ENCODE results near the gene NHERF2. TPM values are rescaled to one million over a fixed set of nuclear protein-coding genes. Genes with fewer than 3 reads are reported as not detected.

NHERF2 gene
- total RNA-seq (ENCODE audit: low replicate concordance) = 8.2 and 48.6 TPM in 2 replicates

DNA sequence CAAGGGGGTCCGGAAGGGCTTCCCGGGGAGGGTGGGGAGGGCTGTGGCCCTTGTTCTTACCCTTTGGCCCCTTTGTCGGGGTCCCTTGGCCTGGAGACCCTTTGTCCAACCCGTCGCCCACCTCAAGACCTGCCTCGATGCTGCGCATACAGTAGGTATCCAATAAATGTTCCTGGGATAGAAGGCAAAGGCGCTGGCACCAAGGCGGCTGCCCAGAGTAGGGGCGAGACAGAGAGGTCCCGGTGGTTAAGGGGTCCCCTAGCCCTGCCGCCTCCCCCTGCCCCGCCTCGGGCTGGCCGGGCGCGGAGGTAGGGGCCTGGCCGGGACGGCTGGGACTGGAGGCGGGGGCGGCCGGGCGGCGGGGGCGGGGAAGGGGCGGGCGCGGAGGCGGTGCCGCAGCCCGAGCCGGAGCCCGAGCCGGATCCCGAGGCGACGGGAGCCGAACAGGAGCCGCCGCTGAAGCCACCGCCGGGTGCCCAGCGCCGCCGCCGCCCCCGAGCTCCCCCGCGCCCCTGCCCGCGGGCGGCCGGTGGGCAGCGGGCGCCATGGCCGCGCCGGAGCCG, at the start of gene NHERF2:
NHERF2 (plus strand) TSS at position 442 of the 563 bp plus-strand sequence; CDS start at position 546, 104 bp downstream.

DNA sequence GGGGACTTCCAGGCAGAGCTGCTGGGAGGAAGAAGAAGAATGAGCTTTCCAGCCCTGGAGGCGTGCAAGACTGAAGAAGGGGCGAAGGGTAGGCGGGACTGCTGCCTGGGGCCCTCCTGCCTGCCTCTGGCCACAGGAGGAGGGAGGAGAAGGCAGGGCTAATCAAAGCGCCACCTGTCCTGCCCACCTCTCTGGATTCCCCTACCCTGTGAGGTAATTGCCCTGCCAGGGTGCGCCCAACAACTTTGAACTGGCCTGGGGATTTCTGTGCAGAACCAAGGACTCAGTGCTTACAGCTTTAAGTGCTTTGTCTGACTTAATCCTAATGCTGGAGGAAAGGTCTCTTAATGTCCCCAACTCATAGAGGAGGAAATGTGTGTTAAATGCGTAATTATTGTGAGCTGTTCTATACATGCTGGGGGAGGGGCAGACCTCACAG, 45.3 kb upstream of the NHERF2 start, which contains the start of gene NOXO1:
NOXO1 (minus strand) TSS at position 72 of the 439 bp plus-strand sequence. CDS start 290 bp downstream, outside the sequence.

DNA sequence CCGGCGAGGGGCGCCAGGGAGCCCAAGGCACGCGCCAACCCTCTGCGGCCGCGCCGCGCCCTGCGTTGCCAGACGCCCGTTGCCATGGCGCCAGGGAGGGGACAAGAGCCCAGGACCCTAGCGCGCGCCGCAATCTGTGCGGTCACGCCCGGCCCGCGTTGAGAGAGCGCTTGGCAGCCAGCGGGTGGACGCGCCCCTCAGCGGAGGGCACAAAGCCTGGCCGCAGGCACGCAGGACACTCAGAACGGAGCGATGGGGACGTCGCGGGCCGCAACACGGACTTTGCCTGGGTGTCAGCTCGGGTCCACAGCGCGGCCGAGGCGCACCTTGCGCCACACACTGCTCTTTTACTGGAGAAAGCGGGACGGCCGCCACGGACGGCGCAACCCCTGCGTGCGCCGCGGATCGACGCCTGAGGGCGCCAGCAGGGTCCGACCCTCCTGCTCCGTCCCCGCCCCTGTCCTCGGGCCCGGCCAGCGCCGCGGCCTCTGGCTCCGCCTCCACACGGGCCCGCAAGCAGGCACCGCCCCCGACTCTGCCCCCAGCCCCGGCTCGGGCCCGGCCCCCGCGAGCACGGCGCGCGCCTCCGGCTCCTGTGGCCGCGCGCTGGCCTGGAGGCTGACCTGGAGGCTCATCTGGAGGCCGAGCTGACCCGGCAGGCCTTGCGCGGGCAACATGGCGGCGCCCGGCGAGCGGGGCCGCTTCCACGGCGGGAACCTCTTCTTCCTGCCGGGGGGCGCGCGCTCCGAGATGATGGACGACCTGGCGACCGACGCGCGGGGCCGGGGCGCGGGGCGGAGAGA, 43.0 kb upstream of the NHERF2 start, which contains the start of gene GFER:
GFER (plus strand) TSS at position 650 of the 803 bp plus-strand sequence; CDS start at position 676, 26 bp downstream.

DNA sequence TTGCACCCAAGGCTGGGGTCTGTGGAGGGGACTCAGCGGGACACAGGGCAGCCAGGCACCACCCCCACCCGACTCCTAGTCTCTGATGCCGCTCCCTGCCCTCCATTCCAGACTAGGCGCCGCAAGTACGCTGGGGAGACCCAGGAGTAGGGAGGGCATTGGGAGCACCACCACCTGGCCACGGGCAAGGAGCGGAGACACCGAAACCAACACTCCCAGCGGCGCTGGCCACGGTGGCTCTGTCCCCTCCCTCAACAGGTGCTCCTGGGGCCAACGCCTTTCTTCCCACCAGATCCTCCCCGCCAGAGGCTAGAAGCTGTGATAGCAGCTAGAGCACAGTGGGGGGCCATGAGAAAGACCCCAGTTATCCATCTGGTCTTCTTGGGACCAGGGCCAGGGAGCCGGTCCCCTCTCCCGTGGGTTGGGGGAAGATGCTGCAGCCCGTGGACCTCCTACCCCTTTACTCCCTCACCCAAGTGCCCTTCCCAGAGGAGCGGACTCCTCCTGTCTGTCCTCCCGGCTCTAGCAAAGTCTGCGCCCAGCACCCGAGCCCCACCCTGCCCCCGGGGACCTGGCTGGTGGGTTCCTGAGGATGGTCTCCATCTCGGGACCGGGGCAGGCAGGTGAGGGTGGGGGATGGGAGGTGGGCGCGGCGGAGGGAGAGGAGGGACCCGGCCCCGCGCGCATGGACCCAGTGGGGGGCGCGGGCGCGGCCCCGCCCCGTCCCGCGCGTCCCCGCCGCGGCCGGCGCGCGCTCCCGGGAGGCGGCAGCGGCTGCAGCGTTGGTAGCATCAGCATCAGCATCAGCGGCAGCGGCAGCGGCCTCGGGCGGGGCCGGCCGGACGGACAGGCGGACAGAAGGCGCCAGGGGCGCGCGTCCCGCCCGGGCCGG, 37.2 kb upstream of the NHERF2 start, which contains the start of gene SYNGR3:
SYNGR3 (plus strand) TSS at position 762 of the 892 bp plus-strand sequence. CDS start 133 bp downstream, outside the sequence.

DNA sequence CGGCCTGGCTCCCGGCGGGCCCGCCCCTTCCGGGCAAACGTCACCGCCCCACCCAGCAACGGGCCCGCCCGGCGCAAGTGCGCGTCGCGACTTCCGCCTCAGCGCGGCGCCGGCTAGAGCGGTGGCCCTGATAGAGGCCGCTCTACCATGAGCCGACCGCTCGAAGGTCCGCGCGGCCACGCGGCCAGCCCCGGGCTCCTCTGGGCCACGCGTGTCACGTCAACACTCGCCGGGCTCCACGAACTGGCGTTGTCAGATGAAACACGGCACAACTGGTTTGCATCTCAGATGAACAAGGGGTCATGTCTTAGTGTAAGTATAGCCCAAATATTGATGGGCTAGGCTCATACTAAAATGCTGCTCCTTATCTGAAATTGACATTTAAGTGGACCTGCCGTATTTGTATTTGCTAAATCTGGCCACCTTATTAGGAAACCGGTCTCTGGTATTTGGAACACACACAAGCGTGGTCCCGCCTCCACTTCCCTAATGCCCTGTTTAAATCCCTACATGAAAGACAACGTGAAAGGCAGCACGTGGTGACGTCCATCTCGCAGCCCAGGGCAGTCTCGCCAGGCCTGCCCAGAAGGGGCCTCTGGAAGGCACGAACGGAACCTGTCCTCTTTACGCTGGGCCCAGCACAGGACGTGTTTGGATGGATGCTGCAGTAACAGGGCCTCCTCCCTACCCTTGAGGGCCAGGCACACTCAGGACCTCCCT, 16.8 kb upstream of the NHERF2 start, which contains the start of gene ZNF598:
ZNF598 (minus strand) TSS at position 31 of the 720 bp plus-strand sequence.

DNA sequence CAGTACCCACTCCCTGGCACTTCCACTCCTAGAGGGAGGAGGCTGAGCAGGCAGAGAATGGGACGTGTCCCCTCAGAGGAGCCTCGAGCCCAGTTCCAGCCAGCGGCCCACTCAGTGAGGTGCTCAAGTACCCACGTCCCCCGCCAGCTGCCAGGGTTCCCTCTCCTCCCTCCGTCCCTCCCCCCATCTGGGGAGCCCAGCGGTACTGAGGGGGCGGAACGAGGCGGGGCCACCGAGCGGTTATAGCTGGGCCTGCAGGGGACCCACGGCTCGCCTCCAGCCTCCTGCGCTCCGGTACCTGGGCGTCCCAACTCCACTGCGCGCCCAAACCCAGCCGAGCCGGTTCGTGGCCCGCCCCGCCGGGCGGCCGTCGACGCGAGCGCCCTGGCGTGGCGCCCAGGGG, 7.2 kb upstream of the NHERF2 start, which contains the start of gene NPW:
NPW (plus strand) TSS at position 268 of the 403 bp plus-strand sequence.

DNA sequence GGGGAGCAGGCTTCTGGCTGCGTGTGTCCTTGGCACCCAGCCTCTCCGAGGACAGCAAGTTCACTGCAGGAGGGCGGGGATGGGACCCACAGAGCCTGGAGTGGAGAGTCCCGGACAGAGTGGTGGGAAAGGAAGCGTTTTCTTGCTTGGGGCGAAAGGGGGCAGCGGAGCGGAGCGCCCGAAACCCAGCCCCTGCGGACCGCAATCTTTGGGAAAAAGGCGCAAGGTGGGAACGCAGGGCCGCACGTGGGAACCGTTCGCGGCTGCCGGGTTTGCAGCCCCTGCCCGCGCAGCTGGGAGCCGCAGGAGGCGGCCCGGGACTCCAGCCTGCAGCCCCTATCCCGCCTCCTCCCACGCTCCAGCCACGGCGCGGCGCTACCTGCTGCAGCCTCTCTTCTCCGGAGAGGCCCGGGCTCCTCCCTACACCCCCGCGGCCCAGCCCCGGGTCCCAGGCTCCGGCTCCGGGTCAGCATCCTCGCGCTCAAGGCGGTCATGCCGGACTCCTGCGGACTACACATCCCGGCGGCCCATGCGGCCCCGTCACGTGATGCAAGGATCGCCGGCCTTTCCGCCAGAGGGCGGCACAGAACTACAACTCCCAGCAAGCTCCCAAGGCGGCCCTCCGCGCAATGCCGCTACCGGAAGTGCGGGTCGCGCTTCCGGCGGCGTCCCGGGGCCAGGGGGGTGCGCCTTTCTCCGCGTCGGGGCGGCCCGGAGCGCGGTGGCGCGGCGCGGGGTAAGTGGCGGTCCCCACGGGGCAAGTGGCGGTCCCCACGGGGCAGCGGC, 20.8 kb downstream of the NHERF2 start, which contains the start of the genes NTHL1 and TSC2:
NTHL1 (minus strand) TSS at position 505 of the 786 bp plus-strand sequence; CDS start at position 494, 11 bp downstream.
TSC2 (plus strand) TSS at position 656 of the 786 bp plus-strand sequence. CDS start 631 bp downstream, outside the sequence.

Other genes with a start within 250 kb of the NHERF2 start
- 30.8 and 55.7 TPM in 2 replicates for gene SPSB3, start 244.3 kb upstream of the NHERF2 start, total RNA-seq (ENCODE audit: low replicate concordance)
- gene NUBP2, start 243.9 kb upstream of the NHERF2 start, total RNA-seq (ENCODE audit: low replicate concordance) = 30.3 and 65.2 TPM in 2 replicates
- under 0.01 TPM in 2 replicates for gene IGFALS, start 233.2 kb upstream of the NHERF2 start, total RNA-seq (ENCODE audit: low replicate concordance)
- 51.5 and 65.6 TPM in 2 replicates for gene HAGH, start 200.1 kb upstream of the NHERF2 start, total RNA-seq (ENCODE audit: low replicate concordance)
- 71.6 and 134 TPM in 2 replicates for gene FAHD1, start 199.7 kb upstream of the NHERF2 start, total RNA-seq (ENCODE audit: low replicate concordance)
- 0.23 TPM in 1 of 2 replicates, not detected in the other for gene MEIOB, start 154.7 kb upstream of the NHERF2 start, total RNA-seq (ENCODE audit: low replicate concordance)
- not detected in 2 replicates for gene HS3ST6, start 108.5 kb upstream of the NHERF2 start, total RNA-seq (ENCODE audit: low replicate concordance)
- 4.8 and 8.5 TPM in 2 replicates for gene MSRB1, start 83.7 kb upstream of the NHERF2 start, total RNA-seq (ENCODE audit: low replicate concordance)
- 0.12 TPM in 1 of 2 replicates, not detected in the other for gene RPL3L, start 72.2 kb upstream of the NHERF2 start, total RNA-seq (ENCODE audit: low replicate concordance)
- 221 and 281 TPM in 2 replicates for gene NDUFB10, start 67.4 kb upstream of the NHERF2 start, total RNA-seq (ENCODE audit: low replicate concordance)
- 3,947 and 4,144 TPM in 2 replicates for gene RPS2, start 62.1 kb upstream of the NHERF2 start, total RNA-seq (ENCODE audit: low replicate concordance)
- gene RNF151, start 60.0 kb upstream of the NHERF2 start, total RNA-seq (ENCODE audit: low replicate concordance) = not detected in 2 replicates
- gene TBL3, start 54.8 kb upstream of the NHERF2 start, total RNA-seq (ENCODE audit: low replicate concordance) = 36.2 and 36.5 TPM in 2 replicates
- not detected in 2 replicates for gene NOXO1, start 45.4 kb upstream of the NHERF2 start, total RNA-seq (ENCODE audit: low replicate concordance)
- 6.4 and 11.7 TPM in 2 replicates for gene GFER, start 42.7 kb upstream of the NHERF2 start, total RNA-seq (ENCODE audit: low replicate concordance)
- gene SYNGR3, start 36.9 kb upstream of the NHERF2 start, total RNA-seq (ENCODE audit: low replicate concordance) = 0.94 and 4.9 TPM in 2 replicates
- 9.9 and 12.0 TPM in 2 replicates for gene ZNF598, start 17.1 kb upstream of the NHERF2 start, total RNA-seq (ENCODE audit: low replicate concordance)
- 0.23 and 0.60 TPM in 2 replicates for gene NPW, start 7.1 kb upstream of the NHERF2 start, total RNA-seq (ENCODE audit: low replicate concordance)
- 33.1 and 36.3 TPM in 2 replicates for gene NTHL1, start 20.9 kb downstream of the NHERF2 start, total RNA-seq (ENCODE audit: low replicate concordance)
- gene TSC2, start 21.1 kb downstream of the NHERF2 start, total RNA-seq (ENCODE audit: low replicate concordance) = 29.4 and 80.4 TPM in 2 replicates
- 63.7 and 174 TPM in 2 replicates for gene PKD1, start 109.0 kb downstream of the NHERF2 start, total RNA-seq (ENCODE audit: low replicate concordance)
- gene RAB26, start 121.7 kb downstream of the NHERF2 start, total RNA-seq (ENCODE audit: low replicate concordance) = 1.3 and 1.5 TPM in 2 replicates
- 37.0 and 49.5 TPM in 2 replicates for gene TRAF7, start 128.9 kb downstream of the NHERF2 start, total RNA-seq (ENCODE audit: low replicate concordance)
- 0.08 and 0.47 TPM in 2 replicates for gene CASKIN1, start 169.7 kb downstream of the NHERF2 start, total RNA-seq (ENCODE audit: low replicate concordance)
- gene MLST8, start 178.6 kb downstream of the NHERF2 start, total RNA-seq (ENCODE audit: low replicate concordance) = 16.5 and 19.7 TPM in 2 replicates
- 2.9 and 4.0 TPM in 2 replicates for gene BRICD5, start 184.0 kb downstream of the NHERF2 start, total RNA-seq (ENCODE audit: low replicate concordance)
- 5.3 and 9.5 TPM in 2 replicates for gene PGP, start 187.9 kb downstream of the NHERF2 start, total RNA-seq (ENCODE audit: low replicate concordance)
- gene E4F1, start 196.7 kb downstream of the NHERF2 start, total RNA-seq (ENCODE audit: low replicate concordance) = 26.2 and 33.9 TPM in 2 replicates
- 0.38 and 1.1 TPM in 2 replicates for gene DNASE1L2, start 209.5 kb downstream of the NHERF2 start, total RNA-seq (ENCODE audit: low replicate concordance)
- 15.2 and 32.6 TPM in 2 replicates for gene ECI1, start 224.7 kb downstream of the NHERF2 start, total RNA-seq (ENCODE audit: low replicate concordance)
- 19.3 and 47.3 TPM in 2 replicates for gene RNPS1, start 241.2 kb downstream of the NHERF2 start, total RNA-seq (ENCODE audit: low replicate concordance)